Measurements from ENCODE around the gene MON1B. TPM values are rescaled to one million over a fixed set of nuclear protein-coding genes. Genes with fewer than 3 reads are reported as not detected.

Gene MON1B
- total and polyA plus RNA-seq, 9 of the 15 experiments (the other 6 are each of a cell fraction or from before 2014, with no cell fraction given), result 5.0 to 66.0 (median 12.6) TPM

- TF ChIP-seq CREB1 (IDR thresholded peaks at IDR 0.05), result 0 out of 2 replicates have a peak, but pooled peaks have one; percentile 55
- TF ChIP-seq CREB1 (CRISPR knock-in tag; IDR thresholded peaks at IDR 0.05), result peak; percentile 85
- TF ChIP-seq YY1 (IDR thresholded peaks at IDR 0.05; ENCODE audit: borderline replicate concordance in 1 of 3, control insufficient read depth in 1 of 3, extremely low read depth in 1 of 3, insufficient read depth in 3 of 3, insufficient read length in 1 of 3, insufficient replicate concordance in 2 of 3, low read depth in 1 of 3, low read length in 2 of 3), result peak in 1 of 3 experiments; percentile 49
- peak in 1 of 2 experiments; percentile 70; a peak in 1 of 4 replicates for TF ChIP-seq RCOR1 (IDR thresholded peaks at IDR 0.05; ENCODE audit: borderline replicate concordance in 1 of 2, low read depth in 2 of 2, low read length in 2 of 2)
- TF ChIP-seq ZFX (CRISPR knock-in tag; IDR thresholded peaks at IDR 0.05), result no peak
- peak; percentile 73; the same call in 1 of the 2 replicates for TF ChIP-seq RB1 (IDR thresholded peaks at IDR 0.05; ENCODE audit: low read depth)
- TF ChIP-seq, protein P1, sequence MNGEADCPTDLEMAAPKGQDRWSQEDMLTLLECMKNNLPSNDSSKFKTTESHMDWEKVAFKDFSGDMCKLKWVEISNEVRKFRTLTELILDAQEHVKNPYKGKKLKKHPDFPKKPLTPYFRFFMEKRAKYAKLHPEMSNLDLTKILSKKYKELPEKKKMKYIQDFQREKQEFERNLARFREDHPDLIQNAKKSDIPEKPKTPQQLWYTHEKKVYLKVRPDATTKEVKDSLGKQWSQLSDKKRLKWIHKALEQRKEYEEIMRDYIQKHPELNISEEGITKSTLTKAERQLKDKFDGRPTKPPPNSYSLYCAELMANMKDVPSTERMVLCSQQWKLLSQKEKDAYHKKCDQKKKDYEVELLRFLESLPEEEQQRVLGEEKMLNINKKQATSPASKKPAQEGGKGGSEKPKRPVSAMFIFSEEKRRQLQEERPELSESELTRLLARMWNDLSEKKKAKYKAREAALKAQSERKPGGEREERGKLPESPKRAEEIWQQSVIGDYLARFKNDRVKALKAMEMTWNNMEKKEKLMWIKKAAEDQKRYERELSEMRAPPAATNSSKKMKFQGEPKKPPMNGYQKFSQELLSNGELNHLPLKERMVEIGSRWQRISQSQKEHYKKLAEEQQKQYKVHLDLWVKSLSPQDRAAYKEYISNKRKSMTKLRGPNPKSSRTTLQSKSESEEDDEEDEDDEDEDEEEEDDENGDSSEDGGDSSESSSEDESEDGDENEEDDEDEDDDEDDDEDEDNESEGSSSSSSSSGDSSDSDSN (IDR thresholded peaks at IDR 0.05; ENCODE audit: borderline replicate concordance in 1 of 2, low read depth in 2 of 2, low read length in 2 of 2), result 0 out of 4 replicates have a peak, but pooled peaks of 1 of the 2 experiments have one; percentile 46
- no peak for TF ChIP-seq KLF6 (CRISPR knock-in tag; IDR thresholded peaks at IDR 0.05; ENCODE audit: borderline replicate concordance)
- TF ChIP-seq BHLHE40 (IDR thresholded peaks at IDR 0.05; ENCODE audit: low read length), result 0 out of 2 replicates have a peak, but pooled peaks have one; percentile 18
- TF ChIP-seq MBD2 (IDR thresholded peaks at IDR 0.05; ENCODE audit: borderline replicate concordance, low read depth), result no peak
- TF ChIP-seq, protein P2, sequence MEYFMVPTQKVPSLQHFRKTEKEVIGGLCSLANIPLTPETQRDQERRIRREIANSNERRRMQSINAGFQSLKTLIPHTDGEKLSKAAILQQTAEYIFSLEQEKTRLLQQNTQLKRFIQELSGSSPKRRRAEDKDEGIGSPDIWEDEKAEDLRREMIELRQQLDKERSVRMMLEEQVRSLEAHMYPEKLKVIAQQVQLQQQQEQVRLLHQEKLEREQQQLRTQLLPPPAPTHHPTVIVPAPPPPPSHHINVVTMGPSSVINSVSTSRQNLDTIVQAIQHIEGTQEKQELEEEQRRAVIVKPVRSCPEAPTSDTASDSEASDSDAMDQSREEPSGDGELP (CRISPR knock-in tag; IDR thresholded peaks at IDR 0.05; ENCODE audit: borderline replicate concordance), result peak; percentile 73
- no peak for TF ChIP-seq NCOA1 (IDR thresholded peaks at IDR 0.05; ENCODE audit: low read depth)
- no peak for TF ChIP-seq HDAC8 (tag; IDR thresholded peaks at IDR 0.05)
- TF ChIP-seq ZNF124 (CRISPR knock-in tag; IDR thresholded peaks at IDR 0.05), result no peak
- TF ChIP-seq, protein P3, sequence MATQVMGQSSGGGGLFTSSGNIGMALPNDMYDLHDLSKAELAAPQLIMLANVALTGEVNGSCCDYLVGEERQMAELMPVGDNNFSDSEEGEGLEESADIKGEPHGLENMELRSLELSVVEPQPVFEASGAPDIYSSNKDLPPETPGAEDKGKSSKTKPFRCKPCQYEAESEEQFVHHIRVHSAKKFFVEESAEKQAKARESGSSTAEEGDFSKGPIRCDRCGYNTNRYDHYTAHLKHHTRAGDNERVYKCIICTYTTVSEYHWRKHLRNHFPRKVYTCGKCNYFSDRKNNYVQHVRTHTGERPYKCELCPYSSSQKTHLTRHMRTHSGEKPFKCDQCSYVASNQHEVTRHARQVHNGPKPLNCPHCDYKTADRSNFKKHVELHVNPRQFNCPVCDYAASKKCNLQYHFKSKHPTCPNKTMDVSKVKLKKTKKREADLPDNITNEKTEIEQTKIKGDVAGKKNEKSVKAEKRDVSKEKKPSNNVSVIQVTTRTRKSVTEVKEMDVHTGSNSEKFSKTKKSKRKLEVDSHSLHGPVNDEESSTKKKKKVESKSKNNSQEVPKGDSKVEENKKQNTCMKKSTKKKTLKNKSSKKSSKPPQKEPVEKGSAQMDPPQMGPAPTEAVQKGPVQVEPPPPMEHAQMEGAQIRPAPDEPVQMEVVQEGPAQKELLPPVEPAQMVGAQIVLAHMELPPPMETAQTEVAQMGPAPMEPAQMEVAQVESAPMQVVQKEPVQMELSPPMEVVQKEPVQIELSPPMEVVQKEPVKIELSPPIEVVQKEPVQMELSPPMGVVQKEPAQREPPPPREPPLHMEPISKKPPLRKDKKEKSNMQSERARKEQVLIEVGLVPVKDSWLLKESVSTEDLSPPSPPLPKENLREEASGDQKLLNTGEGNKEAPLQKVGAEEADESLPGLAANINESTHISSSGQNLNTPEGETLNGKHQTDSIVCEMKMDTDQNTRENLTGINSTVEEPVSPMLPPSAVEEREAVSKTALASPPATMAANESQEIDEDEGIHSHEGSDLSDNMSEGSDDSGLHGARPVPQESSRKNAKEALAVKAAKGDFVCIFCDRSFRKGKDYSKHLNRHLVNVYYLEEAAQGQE (IDR thresholded peaks at IDR 0.05; ENCODE audit: borderline replicate concordance), result peak; percentile 95
- TF ChIP-seq, protein P3 (CRISPR knock-in tag; IDR thresholded peaks at IDR 0.05; ENCODE audit: low read depth), result no peak
- 0 out of 2 replicates have a peak, but pooled peaks have one; percentile 56 for TF ChIP-seq ZKSCAN1 (IDR thresholded peaks at IDR 0.05; ENCODE audit: low read depth, low read length)
Observed at GRCh38 chr16:77236063-77236511, 45.1 kb downstream of the MON1B start (continued).

All from K562 (cell line).